GM18520 (cell line): ENCODE measurements around the gene NELL2.
"Not testable (repeated sequence)": the region's sequence is repeated elsewhere in the genome, so short reads cannot be mapped to it uniquely, and the experiment has no call there.

ENCODE experiments used
- ATAC-seq: cut with Tn5 transposase; IDR thresholded peaks from one replicate; pipeline ENCODE4 v1.9.1; 2021; ENCODE audit not compliant: unreplicated experiment

The NELL2 gene

DNA sequence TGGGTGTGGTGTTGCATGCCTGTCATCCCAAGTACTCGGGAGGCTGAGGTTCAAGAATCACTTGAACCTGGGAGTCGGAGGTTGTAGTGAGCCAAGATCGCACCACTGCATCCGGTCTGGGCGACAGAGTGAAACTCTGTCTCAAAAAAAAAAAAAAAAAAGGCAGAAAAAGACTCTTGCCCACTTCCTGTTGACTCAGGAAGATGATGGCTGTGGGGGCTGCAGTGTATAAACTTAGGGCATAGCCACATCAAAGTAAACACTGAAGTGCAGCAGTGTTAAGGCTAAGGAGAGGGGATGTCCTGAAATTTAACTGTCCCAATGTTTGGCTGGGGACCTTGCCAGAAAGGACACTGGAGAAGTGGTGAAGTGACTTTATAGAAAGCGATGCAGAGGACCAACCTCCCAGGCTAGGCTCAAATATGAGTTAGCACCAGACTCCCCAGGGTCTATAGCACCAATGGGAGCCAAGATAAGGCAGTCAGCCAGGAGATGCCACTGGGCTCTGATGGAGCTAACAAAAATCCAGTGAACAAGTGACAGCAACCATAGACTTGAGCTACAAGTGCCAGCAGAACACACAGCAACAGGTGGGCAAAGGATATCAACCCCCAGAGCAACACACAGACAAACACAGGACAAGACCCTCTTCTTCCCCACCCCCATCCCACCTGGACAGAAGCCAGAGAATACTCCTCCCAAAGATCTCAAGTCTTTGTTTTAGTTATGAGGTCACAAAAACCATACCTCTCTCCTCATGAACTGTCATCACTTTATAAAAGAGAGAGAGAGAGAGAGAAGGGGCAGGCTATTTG lies 28.0 kb downstream of the NELL2 start:
- ATAC-seq: peak; percentile 74

GRCh38 chr12:44847403-44847802 lies 28.7 kb downstream of the NELL2 start:
- ATAC-seq: no peak

- no peak for ATAC-seq
Measured at GRCh38 chr12:44846826-44847225, 29.3 kb downstream of the NELL2 start.

GRCh38 chr12:44842669-44843068 lies 33.4 kb downstream of the NELL2 start:
- no peak for ATAC-seq

DNA sequence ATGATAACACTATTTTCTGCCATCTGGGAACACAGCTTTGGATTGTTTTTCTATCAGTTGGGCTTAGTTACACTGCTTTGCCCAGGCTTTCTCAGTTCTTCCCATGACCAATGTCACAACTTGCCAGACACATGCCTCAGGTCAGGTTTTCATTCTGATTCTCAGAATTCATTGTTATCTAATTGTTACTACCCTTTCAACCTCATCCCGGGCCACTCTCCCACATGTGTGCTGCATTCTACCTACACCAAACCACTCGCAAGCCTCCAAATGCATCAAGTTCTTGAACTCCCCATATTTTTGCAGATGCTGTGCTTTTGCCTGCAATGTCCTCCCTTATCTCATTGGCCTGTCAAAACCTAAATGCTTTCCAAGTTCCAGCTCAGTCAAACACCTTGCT lies 36.3 kb downstream of the NELL2 start:
- no peak for ATAC-seq

DNA sequence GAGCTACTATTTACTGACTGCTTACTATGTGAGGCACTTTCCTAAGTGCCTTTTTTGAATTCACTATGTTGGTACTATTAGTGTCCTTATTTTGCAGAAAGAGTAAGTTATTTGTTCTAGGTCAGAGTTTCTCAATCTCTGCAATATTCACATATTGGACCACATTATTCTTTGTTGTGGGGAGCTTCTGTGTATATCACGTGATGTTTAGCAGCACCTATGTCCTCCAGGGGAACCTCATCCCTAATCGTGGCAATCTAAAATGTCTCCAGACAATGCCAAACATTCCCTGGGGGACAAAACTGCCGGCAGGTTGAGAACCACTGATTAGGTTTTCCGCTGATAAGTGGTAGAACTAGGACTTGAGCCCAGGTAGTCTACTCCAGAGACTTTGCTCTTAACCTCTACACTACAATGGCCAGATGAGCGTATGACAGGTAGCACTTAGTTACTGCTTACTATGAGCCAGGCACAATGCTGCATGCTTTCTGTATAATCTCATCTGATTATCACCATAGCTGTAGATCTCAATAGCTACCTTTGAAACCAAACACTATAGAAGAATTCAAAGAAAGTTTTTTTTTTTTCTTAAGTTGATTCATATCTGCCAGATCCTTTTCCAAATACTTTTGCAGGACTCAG lies 38.9 kb downstream of the NELL2 start:
- no peak for ATAC-seq

DNA sequence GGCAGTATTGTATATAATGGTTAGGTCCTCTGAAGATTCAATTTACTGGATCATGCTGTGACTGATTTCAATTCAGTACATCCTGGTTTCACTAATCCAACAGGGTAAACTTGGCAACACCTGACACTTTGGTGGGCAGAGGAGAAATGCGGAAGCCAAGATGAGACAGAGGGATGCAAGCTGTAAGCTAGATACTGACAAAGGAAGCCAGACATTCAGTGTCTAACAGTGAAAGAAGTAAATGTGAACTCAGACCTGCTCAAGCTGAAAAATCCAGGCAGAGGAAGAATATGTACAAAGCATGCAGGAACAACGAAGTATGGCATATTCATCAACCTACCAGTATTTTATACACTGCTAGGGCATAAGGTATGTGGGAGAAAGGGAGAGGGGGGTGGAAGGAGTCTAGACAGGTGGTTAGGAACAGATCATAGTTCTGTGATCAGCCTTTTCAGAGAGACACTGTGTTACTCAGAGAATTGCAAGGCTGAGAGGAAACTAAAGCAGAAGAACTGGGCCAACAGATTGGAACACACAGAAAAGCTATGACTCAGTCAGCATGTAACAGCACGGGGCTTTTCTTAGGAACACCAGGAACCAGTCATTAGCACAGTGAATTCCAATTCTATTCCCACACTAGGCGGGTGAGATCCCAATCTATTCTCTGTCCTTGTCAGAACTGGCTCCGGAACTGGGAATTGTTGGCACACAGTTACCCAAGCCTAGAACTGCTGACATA lies 40.3 kb downstream of the NELL2 start:
- ATAC-seq: no peak

DNA sequence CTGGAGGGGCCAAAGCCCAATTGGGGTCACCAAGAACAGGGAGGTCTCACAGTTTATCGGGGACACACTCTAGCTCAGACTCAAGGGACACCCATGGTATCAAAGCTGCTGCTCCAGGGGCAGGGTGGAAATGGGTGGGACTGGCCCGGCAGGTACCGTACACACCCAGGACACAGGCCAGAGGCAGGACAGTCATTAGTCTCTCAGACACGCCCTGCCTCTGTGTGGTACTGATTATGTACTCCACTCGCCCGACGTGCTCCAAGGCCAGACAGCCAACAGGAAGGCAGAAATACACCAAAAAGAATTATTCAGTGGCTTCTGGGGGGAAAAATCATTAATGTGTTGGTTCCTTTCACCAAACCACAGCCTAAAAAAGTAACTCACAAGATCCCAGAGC lies 41.1 kb downstream of the NELL2 start:
- not testable (repeated sequence) for ATAC-seq

GRCh38 chr12:44833561-44833960 lies 42.6 kb downstream of the NELL2 start:
- no peak for ATAC-seq

GRCh38 chr12:44830566-44831055 lies 45.5 kb downstream of the NELL2 start:
- ATAC-seq: no peak

- ATAC-seq: no peak
Measured at GRCh38 chr12:44829045-44829444, 47.1 kb downstream of the NELL2 start.

DNA sequence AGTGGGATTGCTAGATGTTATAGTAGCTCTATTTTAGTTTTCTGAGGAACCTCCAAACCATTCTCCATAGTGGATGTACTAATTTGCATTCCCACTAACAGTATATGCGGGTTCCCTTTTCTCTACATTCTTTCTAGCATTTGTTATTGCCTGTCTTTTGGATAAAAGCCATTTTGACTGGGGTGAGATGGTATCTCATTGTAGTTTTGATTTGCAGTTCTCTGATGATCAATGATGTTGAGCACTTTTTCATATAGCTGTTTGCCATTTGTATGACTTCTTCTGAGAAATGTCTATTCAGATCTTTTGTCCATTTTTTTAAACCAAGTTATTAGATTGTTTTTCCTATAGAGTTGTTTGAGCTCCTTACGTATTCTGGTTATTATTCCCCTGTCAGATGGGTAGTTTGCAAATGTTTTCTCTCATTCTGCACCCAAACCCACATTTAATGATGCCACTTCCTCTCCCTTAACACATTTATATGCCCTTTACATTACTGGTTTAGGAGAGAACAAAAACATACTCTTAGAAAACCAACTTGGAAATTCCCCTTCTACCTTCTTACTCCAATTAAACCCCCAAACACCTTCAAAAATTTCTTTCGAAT lies 48.2 kb downstream of the NELL2 start:
- ATAC-seq: no peak

DNA sequence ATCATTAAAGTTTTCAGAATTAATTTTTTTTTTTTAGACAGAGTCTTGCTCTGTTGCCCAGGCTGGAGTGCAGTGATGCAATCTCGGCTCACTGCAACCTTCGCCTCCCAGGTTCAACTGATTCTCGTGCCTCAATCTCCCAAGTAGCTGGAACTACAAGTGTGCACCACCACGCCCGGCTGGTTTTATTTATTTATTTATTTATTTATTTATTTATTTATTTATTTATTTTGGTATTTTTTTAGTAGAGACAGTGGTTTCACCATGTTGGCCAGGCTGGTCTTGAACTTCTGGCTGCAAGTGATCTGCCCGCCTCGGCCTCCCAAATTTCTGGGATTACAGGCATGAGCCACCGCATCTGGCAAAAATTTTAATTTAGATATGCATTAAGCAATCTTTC lies 54.4 kb downstream of the NELL2 start:
- ATAC-seq: not testable (repeated sequence)

DNA sequence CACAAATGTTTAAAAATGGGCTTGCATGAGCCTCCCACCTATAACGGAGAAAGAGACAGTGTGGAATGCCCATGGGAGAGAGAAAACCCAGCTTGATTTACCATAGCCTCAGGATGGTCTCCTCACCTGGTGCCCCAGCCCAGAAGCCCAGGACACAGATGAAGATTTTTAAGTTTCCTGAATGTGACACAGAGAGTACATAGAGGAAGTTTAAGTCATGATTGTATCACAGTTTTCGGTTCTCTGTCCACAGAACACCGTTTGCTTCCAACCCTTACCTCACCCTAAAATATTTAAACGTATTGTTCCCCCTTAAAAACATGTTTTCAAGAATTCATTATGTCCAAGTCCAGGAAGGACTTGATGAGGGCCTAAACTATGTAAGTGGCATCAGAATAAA lies 56.2 kb downstream of the NELL2 start:
- no peak for ATAC-seq

DNA sequence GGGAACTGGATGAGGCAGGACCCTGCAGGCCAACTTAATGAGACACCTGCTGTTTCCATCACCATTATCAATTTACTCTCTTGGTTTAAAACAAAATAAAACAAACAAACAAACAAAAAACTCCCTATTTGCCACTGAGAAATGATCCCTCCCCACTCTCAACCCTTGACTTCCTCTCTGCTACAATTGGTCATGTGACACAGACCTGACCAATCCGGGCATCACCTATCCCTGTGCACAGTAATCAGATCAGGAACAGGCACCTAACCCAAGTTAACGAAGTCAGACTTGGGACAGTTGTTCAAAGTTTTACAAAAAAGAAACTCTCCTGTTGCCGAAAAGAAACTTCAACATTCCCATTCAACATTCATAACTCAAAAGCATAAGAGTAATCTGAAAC lies 58.4 kb downstream of the NELL2 start:
- no peak for ATAC-seq

- ATAC-seq: no peak
Measured at GRCh38 chr12:44816446-44817017, 59.6 kb downstream of the NELL2 start.

- peak; percentile 48 for ATAC-seq
Measured at GRCh38 chr12:44812062-44812461, 64.1 kb downstream of the NELL2 start.

DNA sequence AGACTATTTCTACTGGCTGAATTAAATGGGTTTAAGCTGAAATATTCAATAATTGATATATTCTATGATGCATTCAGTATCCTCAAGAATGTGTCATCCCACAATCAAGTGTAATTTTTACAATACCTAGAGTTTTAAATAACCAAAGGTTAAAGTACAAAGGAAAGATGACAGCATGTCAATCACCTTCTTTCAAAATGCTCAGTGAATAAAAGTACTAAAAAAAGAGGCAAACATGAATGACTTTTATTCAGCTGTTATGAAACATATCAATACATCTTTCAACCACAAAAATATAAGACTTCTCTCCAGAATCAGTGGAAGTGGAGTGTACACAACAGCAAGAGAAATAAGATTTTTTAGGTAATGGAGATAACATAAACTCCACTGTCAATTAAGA lies 72.0 kb downstream of the NELL2 start:
- ATAC-seq: no peak

GRCh38 chr12:44795970-44796369 lies 80.1 kb downstream of the NELL2 start:
- no peak for ATAC-seq

DNA sequence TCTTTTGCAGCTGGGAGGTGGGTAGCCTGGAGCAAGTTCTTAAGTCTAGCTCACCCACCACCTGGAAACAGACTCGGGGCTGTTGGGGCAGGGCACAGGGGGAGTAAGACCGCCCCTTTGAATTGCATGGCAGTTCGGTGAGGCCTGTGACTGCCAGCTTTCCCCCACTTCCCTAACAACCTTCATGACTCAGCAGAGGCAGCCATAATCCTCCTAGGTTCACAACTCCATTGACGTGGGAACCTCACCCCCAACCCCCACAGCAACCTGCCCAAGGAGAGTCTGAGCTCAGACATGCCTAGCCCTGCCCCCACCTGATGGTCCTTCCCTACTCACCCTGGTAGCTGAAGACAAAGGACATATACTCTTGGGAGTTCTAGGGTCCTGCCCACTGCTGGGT lies 87.4 kb downstream of the NELL2 start:
- no peak for ATAC-seq

- no peak for ATAC-seq
Measured at GRCh38 chr12:44780221-44780790, 95.8 kb downstream of the NELL2 start.
